SU-DHL-6 (cell line): ENCODE results near the gene MAPKAPK2.

ENCODE experiments used
- CTCF ChIP-seq: fragments of 200-600 bp; sonication (generic); IDR thresholded peaks from one replicate; pipeline ENCODE4 v1.5.1; 2017; ENCODE audit warnings: antibody characterized with exemption, mild to moderate bottlenecking, low read length, moderate library complexity; ENCODE audit not compliant: insufficient read depth, poor library complexity, severe bottlenecking
- EZH2phosphoT487 ChIP-seq: fragments of 200-600 bp; sonication (generic), shearing (Covaris generic); conservative IDR thresholded peaks from 2 replicates; pipeline ENCODE4 v1.6.1; 2018; ENCODE audit warnings: mild to moderate bottlenecking, antibody characterized with exemption, low read length, moderate library complexity, mixed read lengths

- no peak for TF ChIP-seq CTCF
- TF ChIP-seq EZH2phosphoT487 = no peak
These were observed 12.3 kb downstream of the MAPKAPK2 start for GRCh38 chr1:206696812-206697585.
